Measurements from ENCODE around the gene GZMH.
"Not testable (repeated sequence)": the region's sequence is repeated elsewhere in the genome, so short reads cannot be mapped to it uniquely, and the experiment has no call there.

Gene GZMH

GRCh38 chr14:24595073-24595808 is 14.2 kb downstream of the GZMH start:
- no peak for DNase-seq (ENCODE audit: low read depth in 2 of 2)

DNA sequence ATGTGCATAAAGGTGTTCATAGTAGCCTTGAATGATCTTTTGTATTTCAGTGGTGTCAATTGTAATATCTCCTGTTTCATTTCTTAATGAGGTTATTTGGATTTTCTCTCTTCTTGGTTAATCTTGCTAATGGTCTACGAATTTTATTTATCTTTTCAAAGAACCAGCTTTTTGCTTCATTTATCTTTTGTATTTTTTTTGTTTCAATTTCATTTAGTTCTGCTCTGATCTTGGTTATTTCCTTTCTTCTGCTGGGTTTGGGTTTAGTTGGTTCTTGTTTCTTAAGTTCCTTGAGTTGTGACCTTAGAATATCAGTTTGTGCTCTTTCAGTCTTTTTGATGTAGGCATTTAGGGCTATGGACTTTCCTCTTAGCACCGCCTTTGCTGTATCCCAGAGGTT is 18.5 kb downstream of the GZMH start:
- DNase-seq (ENCODE audit: low read depth in 2 of 2), result not testable (repeated sequence)

DNA sequence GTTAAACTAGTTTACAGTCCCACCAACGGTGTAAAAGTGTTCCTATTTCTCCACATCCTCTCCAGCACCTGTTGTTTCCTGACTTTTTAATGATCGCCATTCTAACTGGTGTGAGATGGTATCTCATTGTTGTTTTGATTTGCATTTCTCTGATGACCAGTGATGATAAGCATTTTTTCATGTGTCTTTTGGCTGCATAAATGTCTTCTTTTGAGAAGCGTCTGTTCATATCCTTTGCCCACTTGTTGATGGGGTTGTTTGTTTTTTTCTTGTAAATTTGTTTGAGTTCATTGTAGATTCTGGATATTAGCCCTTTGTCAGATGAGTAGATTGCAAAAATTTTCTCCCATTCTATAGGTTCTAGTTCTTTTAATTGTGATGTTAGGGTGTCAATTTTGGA is 25.1 kb downstream of the GZMH start:
- DNase-seq (ENCODE audit: low read depth in 2 of 2), result not testable (repeated sequence)

GRCh38 chr14:24578558-24578957 is 30.9 kb downstream of the GZMH start:
- DNase-seq (ENCODE audit: low read depth in 2 of 2), result no peak

DNA sequence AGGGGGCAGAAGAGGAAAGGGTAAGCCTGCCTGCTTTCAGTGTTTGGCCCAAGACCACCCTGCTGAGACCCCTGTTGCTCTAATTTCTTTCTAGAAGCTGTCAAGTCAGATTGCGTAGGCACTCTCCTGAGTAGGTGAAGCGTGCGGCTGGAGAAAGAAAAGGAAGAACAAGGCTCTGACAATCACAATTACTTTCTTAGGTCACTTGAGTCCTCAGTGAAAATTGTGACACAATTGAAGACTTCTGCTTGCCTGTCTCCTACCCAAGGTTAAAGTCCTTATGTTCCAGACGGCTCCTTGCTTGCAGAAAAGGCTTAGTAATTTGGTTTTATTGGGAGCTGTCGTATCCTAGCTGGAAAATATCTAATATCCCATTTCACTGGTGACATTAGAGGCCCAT is 32.7 kb downstream of the GZMH start:
- no peak for DNase-seq (ENCODE audit: low read depth in 2 of 2)

- no peak for DNase-seq (ENCODE audit: low read depth in 2 of 2)
These were observed 33.3 kb downstream of the GZMH start, which contains the start of gene CTSG for GRCh38 chr14:24576182-24576581. Gene CTSG (minus strand): TSS chr14:24576250. CDS start chr14:24576223, 27 bp downstream.

DNA sequence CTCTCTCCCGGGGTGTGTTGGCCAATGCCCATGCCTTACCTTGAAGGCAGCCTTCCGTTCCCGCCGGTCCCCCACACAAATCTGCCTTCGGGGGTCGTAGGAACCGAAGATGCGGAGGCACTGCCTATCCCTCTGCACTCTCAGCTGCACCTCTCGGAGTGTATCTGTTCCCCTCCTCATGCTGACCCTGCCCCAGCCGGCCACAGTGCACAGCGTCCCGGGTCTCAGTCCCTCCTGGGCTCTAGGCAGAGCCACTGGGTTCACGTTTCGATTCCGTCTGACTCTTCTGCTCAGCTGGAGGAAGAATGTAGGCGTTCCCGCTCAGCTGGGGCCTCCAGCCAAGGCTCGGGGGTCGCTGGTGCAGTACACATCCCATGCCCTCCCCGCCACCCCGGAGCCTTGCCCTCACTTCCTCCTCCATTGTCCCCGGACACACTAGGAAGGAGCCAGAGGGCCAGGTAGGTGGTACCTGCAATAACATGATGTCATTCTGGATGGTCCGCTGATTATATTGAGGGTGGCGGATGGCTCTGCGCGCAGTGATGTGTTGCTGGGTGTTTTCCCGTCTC is 35.2 kb downstream of the GZMH start:
- DNase-seq (ENCODE audit: low read depth in 2 of 2), result no peak

- DNase-seq (ENCODE audit: low read depth in 2 of 2), result no peak
These were observed 43.2 kb downstream of the GZMH start for GRCh38 chr14:24566318-24566717.

DNA sequence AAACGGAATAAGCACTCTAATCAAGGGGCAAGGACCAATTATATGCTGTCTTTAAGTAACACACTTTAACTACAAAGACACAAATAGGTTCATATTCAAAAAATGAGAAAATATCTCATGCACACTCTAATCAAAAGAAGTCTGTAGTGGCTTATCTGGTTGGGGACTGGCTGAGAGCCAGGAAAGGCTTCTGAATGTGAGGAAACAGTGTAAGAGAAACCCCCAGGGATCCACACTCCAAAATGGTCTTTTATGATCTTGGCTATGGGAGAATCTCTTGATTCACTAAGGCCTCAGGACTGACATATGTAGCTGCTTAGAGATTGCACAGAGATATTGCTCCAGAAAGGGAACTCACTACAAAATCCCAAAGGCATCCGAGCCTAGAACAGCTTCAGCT is 43.7 kb downstream of the GZMH start:
- DNase-seq (ENCODE audit: low read depth in 2 of 2), result no peak

GRCh38 chr14:24563505-24563904 is 46.0 kb downstream of the GZMH start:
- DNase-seq (ENCODE audit: low read depth in 2 of 2), result no peak

GRCh38 chr14:24556756-24557155 is 52.7 kb downstream of the GZMH start:
- DNase-seq (ENCODE audit: low read depth in 2 of 2), result no peak
